Fibroblast of skin of left quadriceps (primary cell): ENCODE results near the gene TENM4.
"Not testable (repeated sequence)": the region's sequence is repeated elsewhere in the genome, so short reads cannot be mapped to it uniquely, and the experiment has no call there.

Source experiments
- DNase-seq, 2 experiments: peaks; one replicate each; pipeline ENCODE4 v3.0.0-alpha.2; 2013; ENCODE audit warnings: low read depth in 2 of 2

TENM4 gene

GRCh38 chr11:78909386-78909785 lies 531.4 kb downstream of the TENM4 start:
- no peak for DNase-seq

- no peak for DNase-seq
Observed at GRCh38 chr11:78907636-78908035, 533.2 kb downstream of the TENM4 start.

- DNase-seq = no peak
Observed at GRCh38 chr11:78906566-78906965, 534.3 kb downstream of the TENM4 start.

- DNase-seq = no peak
Observed at GRCh38 chr11:78905756-78906155, 535.1 kb downstream of the TENM4 start.

- no peak for DNase-seq
Observed at GRCh38 chr11:78902771-78903507, 537.9 kb downstream of the TENM4 start.

GRCh38 chr11:78901831-78902230 lies 539.0 kb downstream of the TENM4 start:
- DNase-seq = no peak

- no peak for DNase-seq
Observed at GRCh38 chr11:78898266-78898775, 542.5 kb downstream of the TENM4 start.

- DNase-seq = no peak
Observed at GRCh38 chr11:78893996-78894395, 546.8 kb downstream of the TENM4 start.

- no peak for DNase-seq
Observed at GRCh38 chr11:78889698-78890097, 551.1 kb downstream of the TENM4 start.

- DNase-seq = no peak
Observed at GRCh38 chr11:78886616-78887015, 554.2 kb downstream of the TENM4 start.

- DNase-seq = no peak
Observed at GRCh38 chr11:78884761-78885160, 556.1 kb downstream of the TENM4 start.

- no peak for DNase-seq
Observed at GRCh38 chr11:78883506-78883905, 557.3 kb downstream of the TENM4 start.

GRCh38 chr11:78879094-78879980 lies 561.5 kb downstream of the TENM4 start:
- DNase-seq = not testable (repeated sequence)

- DNase-seq = no peak
Observed at GRCh38 chr11:78878631-78879030, 562.2 kb downstream of the TENM4 start.

- DNase-seq = no peak
Observed at GRCh38 chr11:78876676-78877075, 564.2 kb downstream of the TENM4 start.

GRCh38 chr11:78870655-78871054 lies 570.2 kb downstream of the TENM4 start:
- no peak for DNase-seq

- no peak for DNase-seq
Observed at GRCh38 chr11:78869293-78869692, 571.5 kb downstream of the TENM4 start.

GRCh38 chr11:78868563-78868962 lies 572.3 kb downstream of the TENM4 start:
- no peak for DNase-seq

- DNase-seq = no peak
Observed at GRCh38 chr11:78860720-78861422, 580.0 kb downstream of the TENM4 start.

GRCh38 chr11:78857688-78858087 lies 583.1 kb downstream of the TENM4 start:
- DNase-seq = peak; percentile 54 to 61

- DNase-seq = no peak
Observed at GRCh38 chr11:78856211-78856610, 584.6 kb downstream of the TENM4 start.

GRCh38 chr11:78855116-78855515 lies 585.7 kb downstream of the TENM4 start:
- no peak for DNase-seq
